Tongue (tissue), 3 donors: ENCODE data around the gene GNA14. TPM values are rescaled to one million over a fixed set of nuclear protein-coding genes. Genes with fewer than 3 reads are reported as not detected.
"Not testable (repeated sequence)": the region's sequence is repeated elsewhere in the genome, so short reads cannot be mapped to it uniquely, and the experiment has no call there.

Experiments
- DNase-seq: peaks from one replicate; pipeline ENCODE4 v3.0.0-alpha.2; 2015
- small RNA-seq: library from RNA; depleted of rRNA; stranded (forward); fragments of <200 nt; gene quantifications from one replicate; pipeline ENCODE3, GENCODE V24; 2014; ENCODE audit warnings: low replicate concordance
- total RNA-seq: library from RNA; depleted of rRNA; stranded (reverse); fragments of >200 nt; gene quantifications from one replicate; pipeline ENCODE4 v1.2.3, GENCODE V29; 2014

GNA14 gene
- total RNA-seq, 1 donor from 2014 or later: 5.9 TPM

DNA sequence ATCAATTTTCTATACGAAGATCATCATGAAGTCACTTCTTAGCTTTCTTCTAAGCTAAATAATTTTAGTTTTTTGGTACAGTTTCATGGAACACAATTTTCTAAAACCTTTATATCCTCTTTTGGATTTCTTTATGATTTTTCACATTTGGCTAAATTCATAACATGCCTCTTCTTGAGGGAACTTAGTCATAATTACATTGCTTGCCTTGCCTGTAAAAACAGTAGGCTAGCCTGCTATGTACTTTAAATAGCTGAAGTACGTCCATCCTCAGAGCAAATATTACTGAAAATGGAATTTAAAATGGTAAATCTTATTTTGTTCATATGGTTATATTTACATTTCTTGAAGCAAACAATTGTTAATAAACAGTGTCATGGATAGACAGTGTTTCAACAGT, 245.8 kb downstream of the GNA14 start:
- no peak for DNase-seq

DNA sequence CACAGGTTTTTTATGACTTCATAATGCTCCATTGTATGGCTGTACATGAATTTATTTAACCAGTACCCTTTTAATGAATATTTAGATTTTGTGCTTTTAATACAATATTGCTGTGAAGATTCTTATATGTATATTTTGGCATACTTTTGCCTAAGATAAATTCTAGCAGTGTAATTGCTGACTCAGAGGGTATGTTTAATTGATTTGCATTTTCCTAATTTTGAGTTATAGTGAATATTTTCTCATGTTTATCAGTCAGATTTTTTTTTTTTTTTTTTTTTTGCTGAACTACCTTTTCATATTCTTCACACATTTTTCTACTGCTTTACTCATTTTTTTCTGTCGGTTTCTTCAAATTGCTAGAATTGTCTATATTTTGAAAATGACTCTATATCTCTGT, 248.2 kb downstream of the GNA14 start:
- no peak for DNase-seq

DNA sequence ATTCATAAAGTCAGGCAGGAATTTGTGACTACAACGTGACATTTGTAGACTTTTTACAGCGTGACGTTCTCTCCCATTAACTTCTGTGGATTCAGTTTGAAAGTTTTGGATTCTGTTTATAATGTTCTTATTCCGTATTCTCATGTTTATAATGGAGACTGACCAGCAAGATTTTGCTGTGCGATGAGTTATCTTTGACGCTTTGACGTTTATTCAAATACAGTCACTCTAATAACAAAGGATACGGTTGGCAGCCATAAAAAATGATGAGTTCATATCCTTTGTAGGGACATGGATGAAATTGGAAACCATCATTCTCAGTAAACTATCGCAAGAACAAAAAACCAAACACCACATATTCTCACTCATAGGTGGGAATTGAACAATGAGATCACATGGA, 249.5 kb downstream of the GNA14 start:
- not testable (repeated sequence) for DNase-seq

DNA sequence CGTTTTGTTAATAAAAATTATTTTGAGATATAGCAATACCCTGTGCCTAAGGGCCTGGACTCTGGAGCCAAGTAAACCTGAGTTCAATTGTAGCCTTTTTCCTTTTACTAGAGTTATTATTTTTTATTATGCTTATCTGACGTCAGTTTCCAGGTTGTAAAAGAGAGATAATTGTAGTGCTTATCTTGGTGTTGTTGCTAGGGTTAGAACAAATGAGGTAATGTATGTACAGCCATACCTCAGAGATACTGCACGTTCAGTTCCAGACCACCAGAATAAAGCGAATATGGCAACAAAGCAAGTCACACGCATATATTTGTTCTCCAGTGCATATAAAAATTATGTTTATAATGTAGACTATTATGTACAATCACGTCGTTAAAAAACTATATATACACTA, 255.8 kb downstream of the GNA14 start:
- DNase-seq: no peak

DNA sequence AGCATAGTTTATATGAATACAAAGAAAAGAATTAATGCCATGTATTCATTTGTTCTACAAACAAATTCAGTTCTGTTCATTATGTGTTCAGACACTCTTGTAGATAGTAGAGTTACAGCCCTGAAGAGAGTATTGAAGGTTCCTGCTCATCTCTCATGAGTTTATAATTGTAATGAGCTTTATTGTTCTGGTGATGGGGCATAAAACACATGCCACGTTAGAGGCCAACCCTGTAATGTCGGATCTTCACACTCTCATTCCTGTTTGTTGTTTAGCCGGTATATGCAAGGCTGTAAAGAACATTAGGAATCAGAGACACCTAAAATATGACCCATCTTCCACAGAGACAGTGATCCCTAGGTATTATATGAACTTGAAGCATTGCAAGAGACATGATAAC, 256.3 kb downstream of the GNA14 start:
- no peak for DNase-seq

DNA sequence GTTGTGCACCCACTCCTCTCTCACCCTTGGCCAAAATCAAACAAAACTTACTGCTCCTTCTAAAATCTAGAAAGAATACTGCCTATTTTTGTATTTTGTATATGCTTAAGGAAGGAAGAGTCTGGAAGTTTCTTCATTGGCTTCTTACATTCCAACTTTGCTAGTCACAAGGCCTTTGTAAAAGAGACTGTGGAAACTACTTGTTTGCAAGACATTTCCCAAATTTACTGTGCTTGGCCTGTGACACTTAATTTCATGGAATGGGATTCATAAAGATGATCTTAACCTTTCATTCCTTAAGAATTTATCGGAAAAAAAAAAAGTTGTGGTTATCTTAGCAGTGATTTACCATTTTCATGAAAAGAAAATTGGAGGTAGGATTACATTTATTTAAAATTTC, 261.9 kb downstream of the GNA14 start:
- no peak for DNase-seq

DNA sequence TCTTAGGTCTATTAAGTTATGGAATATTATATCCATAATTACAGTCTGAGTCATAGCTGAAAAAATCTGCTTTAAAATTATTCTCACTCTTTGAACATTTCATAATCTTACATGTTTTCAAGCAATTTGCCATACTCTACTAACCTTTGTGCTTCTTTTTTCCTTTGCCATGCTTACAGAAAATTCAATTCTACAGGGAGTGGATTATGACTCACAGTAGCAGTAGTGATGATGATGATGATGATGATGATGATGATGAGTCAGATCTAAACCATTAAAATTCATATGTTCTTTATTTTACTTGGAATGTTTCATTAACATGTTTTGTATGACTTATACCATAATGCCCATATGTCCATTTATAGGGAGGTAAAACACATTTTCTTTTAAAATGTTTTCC, 263.7 kb downstream of the GNA14 start:
- no peak for DNase-seq

DNA sequence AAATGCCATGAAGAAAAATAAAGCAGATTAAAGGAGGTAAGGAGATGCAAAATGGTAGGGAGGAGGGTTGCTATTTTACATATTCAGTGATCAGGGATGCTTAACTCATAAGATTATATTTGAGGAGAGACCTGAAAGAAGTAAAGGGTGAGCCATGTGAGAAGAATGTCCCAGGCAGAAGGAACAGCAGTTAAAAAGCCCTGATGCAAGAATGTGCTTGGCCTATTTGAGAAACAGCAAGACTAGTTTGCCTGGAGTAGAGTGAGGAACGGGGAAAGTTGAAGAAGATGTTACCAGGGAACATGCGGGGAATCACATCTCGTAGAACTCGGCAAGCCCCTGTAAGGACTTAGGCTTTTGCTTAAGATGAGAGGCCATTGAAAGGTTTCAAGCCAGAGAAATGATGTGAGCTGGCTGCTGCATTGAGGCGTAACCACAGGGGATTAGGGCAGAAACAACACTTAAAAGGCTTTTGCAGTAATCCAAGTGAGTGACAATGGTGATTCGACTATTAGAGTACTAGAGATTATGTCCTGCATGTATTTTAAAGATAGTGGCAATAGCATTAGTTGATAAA, 272.1 kb downstream of the GNA14 start:
- DNase-seq: no peak

DNA sequence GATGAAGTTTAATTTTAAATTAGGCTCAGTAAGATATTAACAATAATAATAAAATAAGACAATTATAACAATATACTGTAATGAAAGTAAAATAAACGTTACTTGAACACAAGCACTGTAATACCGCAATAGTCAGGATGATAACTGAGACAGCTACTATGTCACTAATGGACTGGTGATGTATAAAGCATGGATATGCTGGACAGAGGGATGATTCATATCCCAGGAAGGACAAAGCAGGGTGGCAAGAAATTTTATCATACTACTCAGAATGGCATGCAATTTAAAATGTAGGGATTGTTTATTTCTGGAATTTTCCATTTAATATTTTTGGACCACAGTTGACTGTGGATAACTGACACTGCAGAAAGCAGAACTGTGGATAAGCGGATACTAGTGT, 273.9 kb downstream of the GNA14 start:
- DNase-seq: no peak

Small RNA genes lying within 50 kb of the gene (small RNA-seq; reads per million reads assigned to genes)
- not detected for gene RNU6-1303P
